ENCODE results near the gene EXOC7. TPM values are rescaled to one million over a fixed set of nuclear protein-coding genes. Genes with fewer than 3 reads are reported as not detected.

The EXOC7 gene
- total and polyA plus RNA-seq, 10 donors, result 26.2 to 128 (median 90.8) TPM

DNA sequence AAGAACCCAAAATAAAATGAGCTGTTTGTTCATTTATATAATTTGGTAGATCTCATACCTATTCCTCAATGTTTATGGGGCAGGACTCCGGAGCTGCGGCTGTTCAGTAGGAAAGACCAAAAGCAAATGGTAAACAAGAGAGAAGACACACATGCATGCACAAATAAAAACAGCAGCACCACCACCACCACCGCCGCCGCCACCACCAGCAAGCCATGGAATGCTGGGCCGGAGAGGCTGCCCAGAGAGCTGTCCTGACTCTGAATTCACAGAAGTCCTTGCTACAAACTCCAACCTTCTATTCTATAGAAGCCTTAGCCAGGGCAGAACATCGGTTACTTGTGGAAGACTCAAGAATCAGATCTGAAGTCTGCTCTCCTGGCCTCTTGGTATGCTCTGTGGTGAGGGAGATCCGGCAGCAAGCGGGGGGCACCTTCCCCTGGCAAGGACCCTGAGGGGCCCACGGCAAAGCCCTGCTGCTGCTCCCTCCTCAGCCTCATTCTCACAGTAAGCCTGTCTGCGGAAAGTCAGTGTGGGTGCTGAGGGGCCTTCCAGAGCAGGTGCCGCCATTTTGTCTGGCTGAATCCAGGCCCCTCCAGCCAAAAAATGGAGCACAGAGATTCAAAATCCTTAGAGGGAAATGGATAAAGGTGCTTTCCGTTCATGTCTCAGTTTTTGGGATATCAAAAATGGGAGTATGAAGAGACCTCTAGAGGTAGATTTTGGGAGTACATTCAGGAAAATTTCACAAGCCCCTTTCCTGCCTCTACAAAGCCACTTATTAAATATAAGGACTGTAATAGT lies 43.8 kb upstream of the EXOC7 start:
- TF ChIP-seq POLR2A (IDR thresholded peaks at IDR 0.05) (no peak), CTCF (IDR thresholded peaks at IDR 0.05 in 8 of 11, conservative IDR thresholded peaks at IDR 0.05 in 3 of 11) (peak in 7 of 11 experiments; percentile 15 to 60 (median 45))
- peak; percentile 58 for DNase-seq
- Histone ChIP-seq H3K36me3 (no peaks in the 10 kb centered on the region), H3K27me3 (replicated peaks in 1 of 7) (no peaks in the 10 kb centered on the region), H3K4me1 (peaks cover 16 to 56% (median 47%) of the 10 kb centered on the region in 6 donors), H3K27ac (peak overlapping the region in 2 of 8 donors; percentile 85 to 92), H3K4me3 (no peak overlapping the region), H3K9me3 (no peaks in the 10 kb centered on the region)
- 78 to 88% (median 85%) methylated on average over 13 of the region's 13 CpGs for WGBS, 5 donors
- intact Hi-C loops (cut with DNase I; ENCODE audit: low total_unique reads), result no loop called here

DNA sequence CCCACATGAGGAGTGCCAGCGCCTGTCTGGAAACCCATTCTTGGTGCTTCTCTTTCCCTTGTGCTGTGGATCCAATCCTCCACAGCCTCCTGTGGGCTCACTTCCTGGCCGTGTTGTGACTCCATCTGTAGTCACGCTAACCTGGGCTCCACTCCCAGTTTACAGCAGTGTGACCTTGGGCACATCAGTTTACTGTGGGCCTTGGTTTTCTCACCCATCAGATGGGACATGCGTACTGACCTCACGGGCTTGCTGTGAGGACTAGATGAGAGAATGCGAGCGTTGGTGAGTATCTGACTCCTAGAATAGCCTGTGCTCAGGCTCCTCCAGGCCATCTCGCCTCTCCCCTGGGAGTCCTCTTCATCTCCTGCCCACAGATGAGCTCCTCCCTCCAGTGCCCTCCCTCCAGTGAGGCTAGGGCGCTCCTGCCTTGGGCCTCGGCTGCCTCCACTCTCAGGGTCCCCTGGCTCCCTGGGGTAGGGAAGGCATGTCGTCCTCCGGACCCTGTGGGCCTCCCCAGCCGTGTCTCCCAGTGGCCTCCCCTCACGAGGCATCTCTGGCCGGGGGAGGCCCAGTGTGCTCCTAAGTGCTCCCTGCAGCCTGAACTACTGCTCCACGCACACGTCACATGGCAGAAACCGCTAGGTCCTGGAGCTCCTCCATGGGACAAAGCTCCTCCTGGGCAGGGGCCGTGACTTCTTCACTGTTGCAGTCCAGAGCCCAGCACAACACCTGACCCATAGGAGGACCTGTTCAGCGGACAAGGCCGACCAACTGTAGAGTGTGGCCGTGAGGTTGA lies 42.7 kb upstream of the EXOC7 start:
- no peaks in the 10 kb centered on the region for H3K9me3 ChIP-seq
- intact Hi-C loops (cut with DNase I; ENCODE audit: low total_unique reads), result no loop called here
- WGBS, 5 donors, result 84 to 89% (median 87%) methylated on average over 19 to 22 of the region's 22 CpGs
- H3K27me3 ChIP-seq (replicated peaks in 1 of 7), result peaks cover 0 to 9% (median 0%) of the 10 kb centered on the region in 7 donors
- H3K36me3 ChIP-seq, result no peaks in the 10 kb centered on the region
- peak in 1 of 3 donors; percentile 6 for TF ChIP-seq POLR2AphosphoS5 (IDR thresholded peaks at IDR 0.05)
- no peak for TF ChIP-seq POLR2A (IDR thresholded peaks at IDR 0.05)
- TF ChIP-seq CTCF (IDR thresholded peaks at IDR 0.05 in 8 of 11, conservative IDR thresholded peaks at IDR 0.05 in 3 of 11), result no peak
- peak; percentile 76 for DNase-seq
- H3K27ac ChIP-seq, result peak overlapping the region; percentile 58 to 92 (median 83)
- H3K4me3 ChIP-seq, result peak overlapping the region in 1 of 8 donors; percentile 59
- H3K4me1 ChIP-seq, result peaks cover 24 to 68% (median 57%) of the 10 kb centered on the region in 6 donors

- DNase-seq, result peak; percentile 90
- Histone ChIP-seq H3K4me1 (peaks cover 32 to 76% (median 66%) of the 10 kb centered on the region in 6 donors), H3K4me3 (peak overlapping the region in 5 of 8 donors; percentile 2 to 59 (median 17)), H3K9me3 (no peaks in the 10 kb centered on the region), H3K36me3 (no peaks in the 10 kb centered on the region), H3K27me3 (replicated peaks in 1 of 7) (peaks cover 0 to 17% (median 6%) of the 10 kb centered on the region in 7 donors), H3K27ac (peak overlapping the region; percentile 58 to 92 (median 83))
- intact Hi-C loops (cut with DNase I; ENCODE audit: low total_unique reads), result no loop called here
- WGBS, 5 donors, result 29 to 48% (median 33%) methylated on average over 24 to 25 of the region's 25 CpGs
- TF ChIP-seq CTCF (IDR thresholded peaks at IDR 0.05 in 8 of 11, conservative IDR thresholded peaks at IDR 0.05 in 3 of 11) (no peak), POLR2AphosphoS5 (IDR thresholded peaks at IDR 0.05) (peak; percentile 47 to 72 (median 68)), POLR2A (IDR thresholded peaks at IDR 0.05) (no peak)
These were observed 41.9 kb upstream of the EXOC7 start for GRCh38 chr17:76145231-76146052.
